HG02798 (cell line): Measurements from ENCODE around the gene LARP4B.

Experiments used
- ATAC-seq: cut with Tn5 transposase; IDR thresholded peaks from one replicate; pipeline ENCODE4 v1.9.1; 2021; ENCODE audit warnings: mild to moderate bottlenecking; ENCODE audit not compliant: unreplicated experiment, poor library complexity

The LARP4B gene

DNA sequence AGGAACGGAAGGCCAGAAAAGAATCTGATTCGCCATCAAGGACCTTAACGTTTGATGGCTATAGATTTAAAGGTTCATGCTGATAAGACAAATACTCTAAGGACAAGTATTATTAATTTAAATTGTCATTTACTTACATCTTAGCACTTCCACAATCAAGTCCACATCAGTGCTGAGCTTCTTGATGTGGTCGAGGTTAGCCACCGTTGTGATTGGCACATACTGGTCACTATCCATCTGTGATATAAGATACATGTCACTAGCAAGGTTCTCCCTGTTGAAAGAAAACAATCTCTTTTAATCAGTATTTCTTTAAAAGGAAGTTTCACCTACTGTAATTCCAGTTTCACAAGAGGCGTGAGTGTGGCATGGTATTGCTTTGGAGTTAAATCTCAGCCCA, 88.7 kb downstream of the LARP4B start:
- ATAC-seq: no peak

DNA sequence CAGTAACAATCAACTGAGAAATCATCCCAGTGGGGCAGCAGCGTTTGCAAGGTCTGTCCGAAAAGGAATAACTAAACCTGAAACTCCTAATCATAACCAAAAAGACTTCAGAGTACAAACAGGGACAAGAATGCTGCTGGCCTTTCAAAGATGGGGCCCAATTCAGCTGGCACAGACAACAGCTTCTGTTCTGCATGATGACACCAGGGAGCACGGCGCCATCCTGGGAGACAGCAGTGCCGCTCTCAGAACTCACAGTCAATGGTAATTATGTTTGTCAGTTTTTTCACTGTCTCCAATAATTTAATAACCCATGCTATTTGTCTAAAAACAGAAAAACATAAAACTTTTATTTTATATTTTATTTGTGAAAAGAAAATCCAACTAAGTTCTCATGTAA, 90.0 kb downstream of the LARP4B start:
- no peak for ATAC-seq

DNA sequence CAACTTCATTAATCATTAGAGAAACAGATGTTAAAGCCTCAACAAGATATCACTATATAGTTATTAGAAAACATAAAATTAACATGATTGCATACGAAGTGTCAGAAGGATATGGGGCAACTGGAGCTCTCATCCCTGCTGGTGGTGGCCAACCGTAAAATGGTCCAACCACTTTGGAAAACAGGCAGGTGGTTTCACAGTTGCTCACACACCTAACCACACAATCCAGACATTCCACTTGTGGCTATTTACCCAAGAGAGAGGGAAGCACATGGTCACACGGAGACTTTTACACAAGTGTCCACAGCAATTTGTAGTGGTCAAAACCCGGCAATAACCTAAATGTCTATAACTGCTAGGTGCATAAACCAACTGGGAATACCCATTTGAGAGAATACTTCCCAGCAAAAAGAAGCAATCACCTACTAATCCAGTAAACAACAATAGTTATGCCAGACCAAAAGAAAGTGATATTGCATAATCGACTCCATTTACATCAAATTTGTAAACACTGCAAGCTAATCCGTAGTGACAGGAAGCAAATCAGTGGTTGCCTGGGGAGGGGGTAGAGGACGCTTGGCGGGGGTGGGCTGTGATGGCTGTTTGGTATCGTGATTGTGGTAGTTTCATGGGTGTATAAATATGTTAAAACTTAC, 91.8 kb downstream of the LARP4B start:
- ATAC-seq: no peak

DNA sequence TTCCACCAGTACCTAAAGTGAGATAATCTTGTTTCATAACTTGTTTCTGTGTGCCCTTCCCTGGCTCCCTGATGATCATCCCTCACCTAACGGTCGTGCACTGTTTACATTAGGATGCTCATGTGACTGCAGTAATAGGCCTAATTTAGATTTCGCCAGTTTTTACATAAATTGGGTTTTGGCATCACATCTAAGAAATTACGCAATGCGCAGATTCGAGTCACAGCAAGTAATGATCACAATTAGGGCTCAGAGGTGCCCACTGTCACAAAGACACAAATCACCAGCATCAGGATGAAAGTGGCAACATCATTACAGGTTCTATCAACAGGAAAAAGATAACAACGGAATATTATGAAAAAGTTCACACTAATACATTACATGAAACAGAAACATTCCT, 94.7 kb downstream of the LARP4B start:
- no peak for ATAC-seq

DNA sequence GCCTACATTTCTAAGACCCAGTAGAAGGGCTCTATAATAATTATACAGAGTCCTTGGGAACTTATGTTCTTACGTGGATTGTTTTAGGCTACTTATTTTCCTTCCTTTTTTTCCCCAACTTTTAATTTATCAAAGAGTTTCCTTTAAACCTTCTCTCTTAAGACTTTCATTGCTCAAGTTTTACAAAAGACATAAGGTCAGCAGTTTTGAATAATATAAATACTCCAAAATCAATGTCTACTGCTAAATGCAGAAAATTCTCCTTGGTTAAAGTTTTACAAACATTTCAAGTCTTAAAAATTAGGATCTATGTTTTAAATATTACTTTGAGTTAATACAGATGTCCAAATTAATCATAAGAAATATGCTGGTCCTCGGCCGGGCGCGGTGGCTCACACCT, 97.0 kb downstream of the LARP4B start:
- no peak for ATAC-seq

DNA sequence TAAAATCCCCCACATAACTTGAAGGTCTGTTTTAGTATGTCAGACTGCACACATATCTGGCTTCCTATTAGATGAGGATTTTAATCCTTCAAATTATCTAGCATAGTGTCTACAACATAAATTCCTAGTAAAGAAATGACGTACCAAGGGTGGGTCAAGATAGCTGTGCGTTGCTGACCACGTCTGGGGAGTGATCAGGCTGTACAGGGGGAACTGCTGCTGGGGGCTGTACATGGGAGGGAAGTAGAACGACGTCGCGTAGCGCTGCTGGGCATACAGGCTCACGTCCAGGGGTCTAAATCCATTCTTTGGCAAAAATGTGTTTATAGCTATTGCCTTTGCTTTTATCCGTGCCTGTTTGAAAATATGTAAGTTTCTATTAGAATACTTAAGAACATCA, 102.3 kb downstream of the LARP4B start:
- no peak for ATAC-seq

DNA sequence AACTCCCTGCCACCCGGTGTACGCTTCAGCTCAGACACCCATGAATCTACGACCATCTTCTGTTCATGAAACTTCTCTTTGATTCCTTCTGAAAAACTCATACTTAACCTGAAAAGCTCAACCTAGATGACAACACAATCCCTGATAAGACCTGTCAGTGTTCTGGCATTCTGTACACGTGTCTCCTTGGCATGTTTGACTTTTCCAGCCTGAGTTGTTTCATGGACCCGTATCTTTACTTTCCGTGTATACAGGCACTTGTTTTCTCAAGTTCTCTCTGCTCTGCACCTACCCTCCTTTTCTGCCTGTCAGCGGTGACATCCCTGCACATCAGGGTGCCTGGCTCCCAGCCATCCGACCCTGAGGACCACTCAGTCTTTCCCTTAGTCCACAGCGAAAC, 103.3 kb downstream of the LARP4B start:
- ATAC-seq: no peak

DNA sequence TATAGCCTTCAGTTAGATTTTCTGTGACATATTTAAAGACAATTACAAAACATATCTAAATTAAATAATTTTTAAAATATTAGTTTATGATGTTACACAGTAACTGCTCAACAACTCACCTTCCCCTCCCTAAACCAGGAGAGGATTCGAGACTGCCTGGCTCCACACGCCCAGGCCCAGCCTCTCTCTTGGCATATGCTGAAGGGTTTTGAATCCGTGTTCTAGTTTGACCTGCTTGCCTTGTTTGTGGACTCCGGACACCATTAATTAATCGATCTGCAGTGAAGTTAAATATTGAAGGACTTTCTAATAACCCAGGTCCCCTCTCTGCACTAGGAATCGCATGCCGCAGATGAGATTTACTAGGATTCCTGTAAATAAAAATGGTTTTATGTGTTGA, 106.6 kb downstream of the LARP4B start:
- ATAC-seq: no peak

DNA sequence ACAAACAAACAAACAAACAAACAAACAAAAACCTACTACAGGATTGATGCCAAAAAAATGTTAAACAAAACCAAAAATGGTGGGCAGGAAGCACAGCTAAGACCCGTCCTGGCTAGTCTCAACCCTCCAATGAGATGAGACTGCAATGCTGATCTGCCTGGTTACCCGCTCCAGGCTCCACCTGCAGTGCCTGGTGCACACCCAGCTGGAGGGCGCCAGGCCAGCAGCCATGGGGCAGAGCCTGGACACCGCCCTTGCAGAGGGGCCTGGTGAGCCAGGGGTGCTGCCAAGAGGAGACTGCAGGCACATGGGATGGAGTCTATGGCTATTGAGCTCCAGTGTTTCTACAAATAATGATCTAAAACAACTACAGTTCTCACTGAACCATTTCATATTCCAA, 107.0 kb downstream of the LARP4B start:
- no peak for ATAC-seq

DNA sequence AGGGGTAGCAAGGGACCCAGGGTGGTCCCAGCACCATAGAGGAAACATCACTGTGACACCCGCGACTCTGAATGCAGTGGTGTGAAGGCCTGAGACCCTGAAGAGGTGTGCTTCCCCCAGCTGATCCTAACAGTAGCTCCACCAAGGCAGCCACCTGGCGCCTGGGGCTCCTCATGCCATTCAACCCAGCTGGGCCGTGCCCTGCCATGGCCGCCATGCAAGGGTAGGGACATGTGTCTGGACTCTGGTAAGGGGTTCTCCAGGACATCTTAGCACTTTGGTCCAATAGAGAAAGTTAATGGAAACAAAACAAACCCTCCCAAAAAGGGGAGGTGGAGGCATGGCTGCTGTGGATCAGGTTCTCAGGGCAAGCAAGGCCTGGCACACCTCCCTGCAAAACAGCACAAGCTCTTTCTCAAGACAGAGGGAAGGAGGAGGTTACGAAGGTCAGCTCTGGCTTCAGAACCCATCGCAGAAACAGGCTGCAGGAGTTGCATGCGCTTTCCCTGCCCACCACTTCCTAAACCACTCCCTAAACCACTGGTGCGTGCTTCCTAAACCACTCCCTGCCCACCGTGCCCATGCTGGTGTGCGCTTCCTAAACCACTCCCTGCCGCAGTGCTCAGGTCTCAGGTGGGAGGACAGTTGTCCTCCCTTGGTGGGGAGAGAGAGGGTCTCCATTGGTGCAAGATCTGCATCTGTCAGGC, 108.7 kb downstream of the LARP4B start:
- no peak for ATAC-seq

DNA sequence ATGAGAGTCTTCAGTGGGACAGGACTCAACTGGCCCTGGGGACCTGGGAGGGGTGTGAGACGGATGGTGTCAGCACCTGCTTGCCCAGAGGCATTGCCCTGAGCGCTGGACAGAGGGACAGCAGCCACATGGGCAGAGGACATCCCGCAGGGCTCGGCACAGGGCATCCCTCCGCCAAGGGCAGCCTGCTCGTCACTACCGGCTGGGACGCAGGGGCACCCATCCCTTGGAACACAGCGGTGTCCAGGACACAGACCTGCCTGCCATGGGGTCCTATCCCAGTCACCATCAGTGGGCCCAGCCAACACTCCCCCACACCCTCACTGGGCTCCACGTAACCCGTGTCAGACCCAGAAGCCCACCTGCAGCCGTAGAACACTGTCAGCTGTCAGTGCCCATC, 109.3 kb downstream of the LARP4B start:
- no peak for ATAC-seq

DNA sequence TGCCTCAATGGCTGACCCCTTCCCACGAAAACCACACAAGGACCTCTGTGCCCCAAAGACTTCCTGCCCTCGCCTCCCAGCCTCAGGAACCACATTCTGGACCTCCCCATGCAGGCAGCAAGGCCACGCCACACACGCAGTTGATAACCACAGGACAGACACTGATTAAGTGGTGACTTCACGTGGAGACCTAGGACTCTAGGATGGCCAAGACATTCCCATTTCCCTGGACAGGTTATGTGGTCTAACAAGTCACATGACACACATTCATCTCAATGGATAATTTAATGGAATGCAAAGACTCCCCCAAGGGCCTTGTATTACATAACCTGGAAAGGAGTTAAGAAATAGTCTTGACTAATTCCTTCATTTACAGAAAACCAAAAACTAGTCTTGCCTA, 110.2 kb downstream of the LARP4B start:
- ATAC-seq: no peak

DNA sequence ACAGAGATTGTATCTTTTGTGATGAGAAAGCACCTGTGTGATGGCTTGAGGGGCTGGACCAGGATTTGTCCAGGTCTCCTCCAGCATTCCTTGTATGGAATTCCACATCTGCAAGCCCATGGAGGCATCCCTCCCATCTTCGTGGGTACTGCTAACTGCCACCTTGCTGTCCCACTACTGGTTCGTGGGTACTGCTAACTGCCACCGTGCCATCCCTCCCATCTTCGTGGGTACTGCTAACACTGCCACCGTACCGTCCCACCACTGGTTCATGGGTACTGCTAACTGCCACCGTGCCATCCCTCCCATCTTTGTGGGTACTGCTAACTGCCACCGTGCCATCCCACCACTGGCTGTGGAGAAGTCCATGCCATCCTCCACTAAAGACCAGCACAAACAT, 111.7 kb downstream of the LARP4B start:
- ATAC-seq: no peak

DNA sequence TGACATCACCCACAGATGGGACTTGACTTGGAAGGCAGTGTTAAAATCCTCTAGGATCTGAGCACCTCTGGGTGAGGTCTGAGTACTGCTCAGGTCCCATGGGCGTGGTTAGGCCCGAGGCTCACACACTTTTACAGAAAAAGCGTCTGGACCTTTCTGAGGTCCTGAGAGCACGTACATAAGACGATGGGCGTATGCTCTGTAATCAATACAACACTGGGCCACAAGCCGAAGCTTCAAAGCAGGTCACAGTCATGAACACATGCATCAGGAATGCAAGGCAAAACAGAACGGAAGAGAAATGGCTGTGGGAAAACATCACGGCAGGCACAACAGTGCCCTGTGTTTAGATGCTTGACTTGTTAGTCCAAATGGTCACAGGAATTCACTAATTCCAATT, 112.2 kb downstream of the LARP4B start:
- ATAC-seq: no peak

DNA sequence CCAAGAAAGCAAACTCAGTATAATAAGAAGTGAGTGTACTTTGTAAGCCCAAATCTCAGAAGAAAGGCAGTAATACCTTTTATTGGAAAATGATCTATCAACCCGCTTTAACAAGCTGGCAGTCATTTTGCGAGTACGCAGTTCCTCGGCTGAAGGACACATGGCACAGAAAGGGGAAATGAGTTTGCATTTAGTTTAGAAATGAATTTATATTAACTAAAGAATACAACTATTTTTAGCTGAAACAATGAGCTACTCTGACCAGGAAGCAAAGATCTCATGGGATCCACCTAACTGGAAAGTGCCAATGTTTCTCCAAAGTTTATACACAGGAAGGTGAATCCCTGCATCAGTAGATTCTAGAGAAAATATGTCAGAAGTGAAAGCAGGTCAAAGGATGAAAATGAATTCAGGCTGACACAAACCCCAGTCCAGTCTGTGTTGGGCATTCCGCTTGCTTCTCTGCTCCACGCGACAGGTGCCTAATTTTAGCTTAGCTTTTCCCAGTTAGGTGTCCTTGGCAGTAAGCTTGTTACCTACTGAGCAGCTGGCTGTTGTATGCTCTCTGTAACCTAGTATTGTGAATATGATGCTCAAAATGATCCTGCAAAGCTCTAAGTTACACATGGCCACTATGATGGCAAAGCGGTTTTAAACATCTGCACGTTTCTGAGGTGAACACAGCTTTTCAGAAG, 112.8 kb downstream of the LARP4B start:
- no peak for ATAC-seq

DNA sequence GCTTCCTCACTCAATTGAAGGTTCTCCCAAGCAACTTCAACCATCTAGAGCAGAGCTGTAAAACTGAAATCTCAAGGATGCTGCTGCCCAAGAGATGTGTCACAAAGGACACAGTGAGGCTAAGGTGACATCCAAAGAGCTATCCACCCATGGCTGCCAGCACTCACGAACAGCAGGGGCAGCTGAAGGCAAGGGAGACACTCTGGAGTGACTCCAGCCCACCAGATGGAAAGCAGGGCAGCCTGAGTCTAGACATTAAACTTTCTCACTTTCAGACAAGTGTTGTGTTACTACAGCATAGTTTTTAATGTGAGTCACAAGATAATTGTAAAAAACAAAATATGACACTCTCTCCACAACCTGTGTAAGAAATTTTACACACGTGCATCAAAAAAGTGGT, 113.5 kb downstream of the LARP4B start:
- no peak for ATAC-seq

DNA sequence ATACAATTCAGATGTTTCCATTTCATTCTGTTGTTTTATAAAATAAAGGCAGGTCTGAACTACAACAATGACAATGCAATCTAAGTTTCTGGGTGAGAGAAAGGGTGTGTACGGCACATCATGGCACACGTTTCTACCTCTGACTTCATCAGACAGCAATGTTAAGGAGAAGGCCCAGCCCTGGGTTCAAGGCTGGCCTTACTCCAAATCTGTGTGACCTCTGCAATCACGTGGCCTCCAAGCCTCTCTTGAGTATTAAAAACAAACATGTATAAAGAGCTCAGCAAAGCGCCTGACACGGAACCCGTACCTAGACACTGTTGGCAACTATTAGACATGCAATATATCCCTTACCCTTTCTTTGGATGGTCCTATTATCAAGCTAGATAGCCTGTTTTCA, 114.1 kb downstream of the LARP4B start:
- ATAC-seq: no peak

DNA sequence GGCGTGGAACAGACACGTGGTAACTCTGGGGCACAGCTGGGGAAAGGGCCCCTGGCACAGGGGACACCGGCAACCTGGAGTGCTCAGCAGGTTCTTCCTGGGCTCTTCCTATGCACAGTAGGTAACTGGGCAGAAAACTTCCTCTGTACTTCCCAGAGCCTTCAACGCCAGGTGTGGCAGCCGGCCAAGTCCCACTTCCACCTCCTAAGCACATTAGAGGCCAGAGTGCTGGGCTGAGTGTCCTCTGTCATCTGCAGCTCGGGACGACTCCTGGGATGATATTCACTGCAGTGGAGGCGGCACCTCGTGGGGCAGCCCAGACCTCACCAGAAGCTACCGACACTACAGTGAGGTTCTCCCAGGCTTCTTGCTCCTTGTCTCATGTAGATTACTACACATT, 114.5 kb downstream of the LARP4B start:
- no peak for ATAC-seq

DNA sequence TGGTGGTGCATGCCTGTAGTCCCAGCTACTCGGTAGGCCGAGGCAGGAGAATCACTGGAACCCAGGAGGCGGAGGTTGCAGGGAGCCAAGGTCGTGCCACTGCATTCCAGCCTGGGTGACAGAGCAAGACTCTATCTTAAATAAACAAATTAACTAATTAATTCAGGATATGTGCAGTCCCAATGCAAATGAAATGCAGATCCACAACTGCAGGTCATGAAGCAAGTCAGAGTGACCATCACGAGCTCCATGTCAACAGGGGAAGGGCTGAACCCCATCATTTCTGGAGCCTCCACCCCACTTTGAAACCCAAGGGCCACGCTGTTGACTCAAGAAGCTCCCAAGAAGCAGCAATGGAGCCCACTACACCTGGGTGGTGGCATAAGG, 115.4 kb downstream of the LARP4B start:
- no peak for ATAC-seq

DNA sequence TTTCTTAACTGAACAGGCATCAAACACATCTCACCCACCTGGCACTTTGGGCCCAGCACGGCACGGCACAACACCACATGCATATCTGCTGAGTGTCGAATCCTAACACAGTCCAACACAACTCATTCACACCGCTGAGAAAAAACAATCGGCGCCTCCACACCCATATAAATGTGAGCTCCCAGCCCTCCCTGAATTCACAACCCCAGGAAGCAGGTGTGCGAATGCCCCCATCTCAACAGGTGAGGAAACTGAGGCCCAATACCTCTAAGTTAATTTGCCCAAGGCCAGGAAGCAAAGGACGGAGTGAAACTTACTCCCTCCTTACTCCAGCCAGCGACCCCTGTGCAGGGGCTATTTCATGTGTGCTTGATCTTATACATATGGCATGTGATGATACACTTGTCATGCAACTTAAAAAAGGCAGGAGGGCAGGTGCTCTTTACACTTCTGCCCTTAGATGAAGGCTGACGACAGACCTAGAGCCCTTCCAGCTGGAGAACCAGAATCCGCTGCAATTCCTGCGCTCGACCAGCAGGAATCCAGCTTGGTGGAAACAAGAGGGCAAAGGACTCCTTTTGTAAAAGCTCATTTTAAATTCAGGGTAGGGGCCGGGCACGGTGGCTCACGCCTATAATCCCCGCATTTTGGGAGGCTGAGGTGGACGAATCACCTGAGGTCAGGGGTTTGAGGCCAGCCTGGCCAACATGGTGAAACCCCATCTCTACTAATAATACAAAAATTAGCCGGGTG, 116.0 kb downstream of the LARP4B start:
- no peak for ATAC-seq
